Dendritic cell treated with granulocyte-macrophage colony-stimulating factor and Interleukin-4, amounts not matched to agents 40 ng/mL and 50 ng/mL, for 4 days (primary cell): ENCODE results near the gene UBTD1.
"Not testable (repeated sequence)": the region's sequence is repeated elsewhere in the genome, so short reads cannot be mapped to it uniquely, and the experiment has no call there.

ENCODE experiments used
- H3K27ac Mint-ChIP-seq: one replicate; pipeline ENCODE4 v1.8.0; 2022; ENCODE audit warnings: mild to moderate bottlenecking, mixed read lengths
- H3K27me3 Mint-ChIP-seq: one replicate; pipeline ENCODE4 v1.8.0; 2022; ENCODE audit warnings: mild to moderate bottlenecking, mixed read lengths
- H3K36me3 Mint-ChIP-seq: one replicate; pipeline ENCODE4 v1.8.0; 2022; ENCODE audit warnings: low read depth, mixed read lengths
- H3K4me1 Mint-ChIP-seq: one replicate; pipeline ENCODE4 v1.8.0; 2022; ENCODE audit warnings: low read depth, mixed read lengths
- H3K4me3 Mint-ChIP-seq: one replicate; pipeline ENCODE4 v1.8.0; 2022; ENCODE audit warnings: mild to moderate bottlenecking, moderate library complexity, mixed read lengths
- H3K9me3 Mint-ChIP-seq: one replicate; pipeline ENCODE4 v1.8.0; 2022; ENCODE audit warnings: mixed read lengths
- intact Hi-C: fragments of 100-400 bp; cut with micrococcal nuclease; formaldehyde crosslinking; loops from one replicate; pipeline ENCODE4 v1.15.0; 2022

The UBTD1 gene

DNA sequence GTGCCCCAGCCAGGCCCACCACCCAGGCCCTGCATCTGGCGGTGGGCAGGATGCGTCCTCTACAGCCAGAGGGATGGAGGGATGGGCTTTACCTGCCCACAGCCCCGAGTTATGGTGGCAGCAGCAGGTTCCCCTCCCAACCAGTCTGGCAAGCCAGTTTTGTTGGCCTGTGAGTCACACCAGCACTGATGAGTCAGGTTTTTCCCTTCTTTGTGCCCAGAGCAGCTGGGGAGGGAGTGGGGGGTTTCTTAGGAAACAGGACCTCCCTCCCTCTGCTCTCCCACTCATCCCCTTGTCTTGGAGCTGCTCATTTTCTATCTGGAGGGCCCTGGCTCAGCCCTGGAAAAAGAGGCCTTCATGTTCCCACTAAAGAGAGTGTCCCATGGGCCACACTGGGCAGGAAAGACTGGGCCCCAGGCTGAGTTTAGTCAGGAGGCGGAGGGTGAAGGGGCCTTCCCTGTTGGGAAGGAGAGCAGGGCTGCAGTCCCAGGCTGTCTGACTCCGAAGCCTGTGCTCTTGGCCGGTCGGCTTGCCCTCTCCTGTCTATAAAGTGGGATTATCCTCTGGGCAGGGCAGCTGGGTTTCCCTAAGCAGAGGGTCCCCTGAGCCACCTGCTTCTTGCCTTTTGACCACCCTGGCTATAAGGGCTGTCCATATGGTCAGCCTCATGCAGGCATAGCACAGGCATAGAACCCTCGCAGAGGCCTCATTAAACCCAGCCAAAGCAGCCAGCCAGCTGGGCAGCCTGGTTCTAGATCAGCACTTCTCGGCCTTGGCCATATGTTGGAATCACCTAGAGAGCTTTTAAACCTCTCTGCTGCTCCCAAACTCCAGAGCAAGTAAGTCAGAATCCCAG lies 43.7 kb downstream of the UBTD1 start:
- H3K27me3 Mint-ChIP-seq, result no peaks in the 10 kb centered on the region
- no peaks in the 10 kb centered on the region for H3K36me3 Mint-ChIP-seq
- no peaks in the 10 kb centered on the region for H3K9me3 Mint-ChIP-seq
- peak overlapping the region; percentile 21 for H3K4me3 Mint-ChIP-seq
- peaks cover 76% of the 10 kb centered on the region for H3K4me1 Mint-ChIP-seq
- intact Hi-C loops, result loop anchor here (5.0 kb wide), 1 partner anchor 45 kb away; the partner anchor contains the start of genes MMS19 and UBTD1
- H3K27ac Mint-ChIP-seq, result peak overlapping the region; percentile 87

GRCh38 chr10:97543025-97543546 lies 44.4 kb downstream of the UBTD1 start:
- intact Hi-C loops, result loop anchor here (5.0 kb wide), 1 partner anchor 46 kb away; the partner anchor contains the start of genes MMS19 and UBTD1
- Mint-ChIP-seq H3K27ac (peak overlapping the region; percentile 87), H3K36me3 (no peaks in the 10 kb centered on the region), H3K4me1 (peaks cover 79% of the 10 kb centered on the region), H3K27me3 (no peaks in the 10 kb centered on the region), H3K4me3 (peak overlapping the region; percentile 11), H3K9me3 (no peaks in the 10 kb centered on the region)

DNA sequence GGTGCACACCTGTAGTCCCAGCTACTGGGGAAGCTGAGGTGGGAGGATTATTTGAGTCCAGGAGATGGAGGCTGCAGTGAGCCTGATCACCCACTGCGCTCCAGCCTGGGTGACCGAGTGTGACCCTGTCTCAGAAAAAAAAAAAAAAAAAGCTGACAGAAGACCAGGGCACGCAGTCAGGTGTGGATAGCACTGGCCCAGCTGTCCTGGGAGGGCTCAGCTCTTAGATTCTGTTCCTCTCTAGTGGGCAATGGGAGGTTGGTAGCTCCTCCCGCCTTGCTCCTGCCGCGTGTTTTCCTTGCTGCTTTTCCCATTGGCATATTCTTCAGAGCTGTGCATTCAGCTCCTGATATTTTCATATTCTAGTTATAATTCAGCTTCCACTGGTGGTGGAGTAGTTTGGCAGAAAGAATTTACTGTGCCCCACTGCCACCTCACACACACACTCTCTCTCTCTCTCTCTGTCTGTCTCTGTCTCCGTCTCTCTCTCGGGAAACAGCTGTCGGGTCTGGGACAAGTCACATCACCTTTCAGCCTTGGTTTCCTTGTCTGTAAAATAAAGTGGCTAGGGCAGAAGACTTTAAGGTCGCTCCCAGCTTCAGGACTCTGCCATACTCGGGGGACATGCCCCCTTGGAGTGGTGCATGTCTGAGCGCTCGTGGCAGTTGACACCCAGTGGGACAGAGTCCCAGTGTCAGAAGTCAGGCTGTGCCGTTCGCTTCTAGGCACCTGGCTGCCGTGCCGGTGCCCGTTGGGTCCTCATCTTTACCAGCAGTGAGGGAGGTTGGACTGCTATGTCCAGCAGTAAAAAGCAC lies 47.9 kb downstream of the UBTD1 start:
- Mint-ChIP-seq H3K27ac (peak overlapping the region; percentile 57), H3K4me3 (no peak overlapping the region), H3K27me3 (no peaks in the 10 kb centered on the region), H3K4me1 (peaks cover 58% of the 10 kb centered on the region), H3K9me3 (no peaks in the 10 kb centered on the region), H3K36me3 (no peaks in the 10 kb centered on the region)
- intact Hi-C loops, result no loop called here

- intact Hi-C loops, result no loop called here
- Mint-ChIP-seq H3K36me3 (no peaks in the 10 kb centered on the region), H3K4me1 (peaks cover 52% of the 10 kb centered on the region), H3K27me3 (no peaks in the 10 kb centered on the region), H3K4me3 (no peak overlapping the region), H3K9me3 (no peaks in the 10 kb centered on the region), H3K27ac (peak overlapping the region; percentile 57)
Observed at GRCh38 chr10:97547271-97547600, 48.5 kb downstream of the UBTD1 start.

GRCh38 chr10:97547962-97548361 lies 49.2 kb downstream of the UBTD1 start:
- H3K27me3 Mint-ChIP-seq, result no peaks in the 10 kb centered on the region
- H3K27ac Mint-ChIP-seq, result no peak overlapping the region
- H3K9me3 Mint-ChIP-seq, result no peaks in the 10 kb centered on the region
- H3K4me1 Mint-ChIP-seq, result peaks cover 45% of the 10 kb centered on the region
- no peaks in the 10 kb centered on the region for H3K36me3 Mint-ChIP-seq
- intact Hi-C loops, result no loop called here
- no peak overlapping the region for H3K4me3 Mint-ChIP-seq

- H3K27ac Mint-ChIP-seq, result peak overlapping the region; percentile 1
- no peaks in the 10 kb centered on the region for H3K27me3 Mint-ChIP-seq
- H3K36me3 Mint-ChIP-seq, result no peaks in the 10 kb centered on the region
- H3K4me3 Mint-ChIP-seq, result no peak overlapping the region
- peaks cover 38% of the 10 kb centered on the region for H3K4me1 Mint-ChIP-seq
- H3K9me3 Mint-ChIP-seq, result no peaks in the 10 kb centered on the region
- intact Hi-C loops, result no loop called here
Observed at GRCh38 chr10:97548828-97549455, 50.2 kb downstream of the UBTD1 start.

- H3K27me3 Mint-ChIP-seq, result no peaks in the 10 kb centered on the region
- intact Hi-C loops, result no loop called here
- H3K27ac Mint-ChIP-seq, result peak overlapping the region; percentile 50
- no peak overlapping the region for H3K4me3 Mint-ChIP-seq
- H3K36me3 Mint-ChIP-seq, result no peaks in the 10 kb centered on the region
- H3K9me3 Mint-ChIP-seq, result no peaks in the 10 kb centered on the region
- H3K4me1 Mint-ChIP-seq, result peaks cover 36% of the 10 kb centered on the region
Observed at GRCh38 chr10:97549587-97550322, 51.0 kb downstream of the UBTD1 start.

GRCh38 chr10:97550336-97551149 lies 51.8 kb downstream of the UBTD1 start:
- H3K9me3 Mint-ChIP-seq, result peaks cover 8% of the 10 kb centered on the region
- no peak overlapping the region for H3K4me3 Mint-ChIP-seq
- no peak overlapping the region for H3K27ac Mint-ChIP-seq
- intact Hi-C loops, result no loop called here
- H3K36me3 Mint-ChIP-seq, result no peaks in the 10 kb centered on the region
- peaks cover 29% of the 10 kb centered on the region for H3K4me1 Mint-ChIP-seq
- H3K27me3 Mint-ChIP-seq, result no peaks in the 10 kb centered on the region

GRCh38 chr10:97551271-97551670 lies 52.5 kb downstream of the UBTD1 start:
- peaks cover 26% of the 10 kb centered on the region for H3K4me1 Mint-ChIP-seq
- H3K27ac Mint-ChIP-seq, result no peak overlapping the region
- H3K4me3 Mint-ChIP-seq, result no peak overlapping the region
- peaks cover 13% of the 10 kb centered on the region for H3K9me3 Mint-ChIP-seq
- H3K27me3 Mint-ChIP-seq, result no peaks in the 10 kb centered on the region
- no peaks in the 10 kb centered on the region for H3K36me3 Mint-ChIP-seq
- intact Hi-C loops, result no loop called here

GRCh38 chr10:97553575-97554031 lies 54.9 kb downstream of the UBTD1 start:
- intact Hi-C loops, result loop anchor here (1.0 kb wide), 2 partner anchors 19 to 90 kb away; no protein-coding TSS in a partner anchor
- Mint-ChIP-seq H3K27me3 (no peaks in the 10 kb centered on the region), H3K9me3 (peaks cover 13% of the 10 kb centered on the region), H3K4me3 (no peak overlapping the region), H3K4me1 (peaks cover 11% of the 10 kb centered on the region), H3K36me3 (no peaks in the 10 kb centered on the region), H3K27ac (no peak overlapping the region)

DNA sequence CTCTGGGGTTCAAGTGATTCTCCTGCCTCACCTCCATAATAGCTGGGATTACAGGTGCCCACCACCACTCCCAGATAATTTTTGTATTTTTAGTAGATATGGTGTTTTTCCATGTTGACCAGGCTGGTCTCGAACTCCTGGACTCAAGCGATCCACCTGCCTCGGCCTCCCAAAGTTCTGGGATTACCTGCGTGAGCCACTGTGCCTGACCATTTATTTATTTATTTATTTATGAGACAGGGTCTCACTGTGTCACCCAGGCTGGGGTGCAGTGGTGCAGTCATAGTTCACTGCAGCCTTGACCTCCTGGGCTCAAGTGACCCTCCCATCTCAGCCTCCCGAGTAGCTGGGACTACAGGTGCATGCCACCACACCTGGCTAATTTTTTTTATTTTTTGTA lies 55.6 kb downstream of the UBTD1 start:
- H3K27me3 Mint-ChIP-seq, intact Hi-C loops, H3K36me3 Mint-ChIP-seq, H3K4me3 Mint-ChIP-seq, H3K27ac Mint-ChIP-seq, H3K4me1 Mint-ChIP-seq: not testable (repeated sequence)
- peaks cover 13% of the 10 kb centered on the region for H3K9me3 Mint-ChIP-seq

- intact Hi-C loops, H3K27me3 Mint-ChIP-seq, H3K27ac Mint-ChIP-seq, H3K36me3 Mint-ChIP-seq, H3K4me3 Mint-ChIP-seq, H3K4me1 Mint-ChIP-seq: not testable (repeated sequence)
- peaks cover 13% of the 10 kb centered on the region for H3K9me3 Mint-ChIP-seq
Observed at GRCh38 chr10:97555541-97555940, 56.8 kb downstream of the UBTD1 start.
